GM12878 (cell line): ENCODE measurements around the gene CACNA1S. TPM values are rescaled to one million over a fixed set of nuclear protein-coding genes. Genes with fewer than 3 reads are reported as not detected.

ENCODE experiments used
- ATAC-seq: fragments of 200-7000 bp; cut with Tn5 transposase; 3 replicates; pipeline ENCODE4 v1.9.1; 2020; ENCODE audit warnings: mild to moderate bottlenecking, moderate library complexity
- BruUV-seq: library from RNA; stranded (reverse); fragments of 400-500 nt; replicated peaks from 2 replicates; lab custom pipeline; 2021; lab: Mats Ljungman, UMichigan
- CTCF ChIA-PET: fragments of 300-600 bp; sonication (Branson Sonifier 250); formaldehyde crosslinking; extraction: SDS; loops from one replicate; lab custom pipeline; 2021; ENCODE audit warnings: inconsistent platforms; lab: Yijun Ruan, JAX
- POLR2A ChIA-PET: fragments of 350-600 bp; formaldehyde crosslinking; extraction: SDS; loops from one replicate; lab custom pipeline; 2021; ENCODE audit warnings: inconsistent platforms; lab: Charles Lee
- RAD21 ChIA-PET: fragments of 300-600 bp; sonication (Branson Sonifier 250); formaldehyde crosslinking; loops from one replicate; lab custom pipeline; 2023; ENCODE audit warnings: antibody characterized with exemption; ENCODE audit not compliant: unreplicated experiment; lab: Charles Lee
- SMC1A ChIA-PET: fragments of 300-600 bp; sonication (Branson Sonifier 250); formaldehyde crosslinking; loops from one replicate; lab custom pipeline; 2023; ENCODE audit not compliant: unreplicated experiment, uncharacterized antibody; lab: Charles Lee
- DNase-seq: peaks from one replicate; pipeline ENCODE4 v3.0.0-alpha.2; 2011; ENCODE audit warnings: low read depth, low spot score
- FAIRE-seq: peaks from 3 replicates; lab custom pipeline; 2011; peaks lifted over from hg19 to GRCh38; lab: Jason Lieb, UNC
- H2AFZ ChIP-seq: 2 replicates; pipeline ENCODE4 v1.6.0; 2011; ENCODE audit warnings: low read depth, low read length, control low read depth; ENCODE audit not compliant: control insufficient read depth
- H3K27ac ChIP-seq: 2 replicates; pipeline ENCODE4 v1.5.1; 2011; ENCODE audit warnings: control low read depth; ENCODE audit not compliant: control insufficient read depth, insufficient read depth
- H3K27me3 ChIP-seq, 2 experiments: replicated peaks in 1 of 2; 2 replicates each; pipeline versions ENCODE4 v1.6.0 to v1.6.1; 2011; ENCODE audit warnings: low read length in 1 of 2; ENCODE audit not compliant: control insufficient read depth in 2 of 2, insufficient read depth in 2 of 2
- H3K36me3 ChIP-seq, 2 experiments: 2 replicates each; pipeline ENCODE4 v1.5.1; 2011; ENCODE audit warnings: low read length in 1 of 2; ENCODE audit not compliant: control insufficient read depth in 2 of 2, insufficient read depth in 2 of 2
- H3K4me1 ChIP-seq: 2 replicates; pipeline ENCODE4 v1.6.1; 2011; ENCODE audit warnings: mild to moderate bottlenecking, low read length, moderate library complexity, mixed read lengths; ENCODE audit not compliant: control insufficient read depth, insufficient read depth
- H3K4me2 ChIP-seq: 2 replicates; pipeline ENCODE4 v1.6.0; 2011; ENCODE audit warnings: control low read depth; ENCODE audit not compliant: control insufficient read depth, insufficient read depth
- H3K4me3 ChIP-seq: fragments of 200-600 bp; sonication (generic); 2 replicates; pipeline ENCODE4 v1.5.1; 2016
- H3K79me2 ChIP-seq: 2 replicates; pipeline ENCODE4 v1.6.0; 2011; ENCODE audit warnings: low read length; ENCODE audit not compliant: control insufficient read depth, insufficient read depth
- H3K9ac ChIP-seq: 2 replicates; pipeline ENCODE4 v1.8.0; 2011; ENCODE audit warnings: low read length, control low read depth, mixed read lengths; ENCODE audit not compliant: control insufficient read depth, insufficient read depth
- H3K9me3 ChIP-seq: replicated peaks from 3 replicates; pipeline ENCODE4 v1.5.1; 2011; ENCODE audit warnings: mild to moderate bottlenecking, low read length; ENCODE audit not compliant: control insufficient read depth, insufficient read depth
- H4K20me1 ChIP-seq: 2 replicates; pipeline ENCODE4 v1.6.0; 2011; ENCODE audit not compliant: control insufficient read depth, insufficient read depth
- CBX3 ChIP-seq: fragments of 200-600 bp; sonication (generic); IDR thresholded peaks from 2 replicates; pipeline ENCODE4 v1.6.1; 2016; ENCODE audit warnings: low read depth, borderline replicate concordance
- CREM ChIP-seq: IDR thresholded peaks from 2 replicates; pipeline ENCODE4 v1.6.1; 2014; ENCODE audit warnings: antibody characterized with exemption, low read depth
- EP300 ChIP-seq, 2 experiments: fragments of 150-350 bp in 1 of 2; IDR thresholded peaks; 2 replicates each; pipeline ENCODE4 v1.6.1; 2011 to 2012; ENCODE audit warnings: low read depth in 2 of 2, low read length in 2 of 2, borderline replicate concordance in 1 of 2, improper control_type of control experiment in 1 of 2, inconsistent platforms in 1 of 2; ENCODE audit not compliant: control insufficient read depth in 1 of 2
- MEF2B ChIP-seq: fragments of 450-650 bp; IDR thresholded peaks from 2 replicates; pipeline ENCODE4 v1.6.1; 2018; ENCODE audit warnings: mild to moderate bottlenecking, moderate library complexity; ENCODE audit not compliant: partially characterized antibody, poor library complexity, severe bottlenecking
- NFYA ChIP-seq: IDR thresholded peaks from 2 replicates; pipeline ENCODE4 v1.6.1; 2011; ENCODE audit warnings: low read depth, mild to moderate bottlenecking, low read length, improper control_type of control experiment, borderline replicate concordance
- SMC3 ChIP-seq: IDR thresholded peaks from 2 replicates; pipeline ENCODE4 v1.6.1; 2011; ENCODE audit warnings: low read length, improper control_type of control experiment, borderline replicate concordance
- SRF ChIP-seq, 2 experiments: IDR thresholded peaks; 2 replicates each; pipeline ENCODE4 v1.6.1; 2011; ENCODE audit warnings: low read depth in 2 of 2, low read length in 2 of 2, mild to moderate bottlenecking in 1 of 2, moderate library complexity in 1 of 2
- TCF12 ChIP-seq: IDR thresholded peaks from 2 replicates; pipeline ENCODE4 v1.6.1; 2011; ENCODE audit warnings: low read depth, mild to moderate bottlenecking, low read length
- WRNIP1 ChIP-seq: IDR thresholded peaks from 2 replicates; pipeline ENCODE4 v1.6.1; 2011; ENCODE audit warnings: low read depth, low read length, improper control_type of control experiment, borderline replicate concordance
- ZNF384 ChIP-seq: IDR thresholded peaks from 2 replicates; pipeline ENCODE4 v1.6.1; 2012; ENCODE audit warnings: low read depth, mild to moderate bottlenecking, low read length, improper control_type of control experiment, borderline replicate concordance
- ZSCAN29 ChIP-seq: fragments of 450-650 bp; IDR thresholded peaks from 2 replicates; pipeline ENCODE4 v1.6.1; 2017; ENCODE audit warnings: mild to moderate bottlenecking, moderate library complexity
- WGBS: methylation state at CpG from one replicate; pipeline ENCODE4 v1.1.6; 2016; ENCODE audit warnings: low lambda C conversion rate; ENCODE audit not compliant: insufficient replicate concordance, insufficient coverage; ENCODE audit errors: missing lambda C conversion rate; 5-methylcytosine and 5-hydroxymethylcytosine counted together
- in situ Hi-C: fragments of 300-500 bp; cut with MboI; formaldehyde crosslinking; loops from 9 replicates; pipeline ENCODE4 v1.14.3; 2018; ENCODE audit warnings: mixed read lengths
- intact Hi-C: fragments of 100-400 bp; cut with micrococcal nuclease; formaldehyde crosslinking; loops from one replicate; pipeline ENCODE4 v1.14.2; 2022; ENCODE audit not compliant: unreplicated experiment
- polyA plus RNA-seq, 11 experiments: library from polyadenylated mRNA; depleted of rRNA in 4 of 11; unstranded in 6 of 11; stranded (reverse) in 5 of 11; fragments of >200 nt; fragmentation: Nextera tagmentation in 4 of 11; fragmentation: Illumina TruSeq in 1 of 11; extraction: Ambion mirVana in 4 of 11; extraction: Trizol in 1 of 11; gene quantifications; 1 replicate in 1 of 11; 2 replicates in 10 of 11; pipeline versions ENCODE4 v1.2.1 to v1.2.3, GENCODE V29; 2011 to 2016; ENCODE audit warnings: inconsistent platforms in 2 of 11, missing spikeins in 2 of 11, low read depth in 1 of 11
- total RNA-seq, 4 experiments: library from RNA; depleted of rRNA in 3 of 4; stranded (reverse); fragments of >200 nt in 3 of 4; fragmentation: Illumina TruSeq in 1 of 4; extraction: Trizol in 1 of 4; gene quantifications; 2 replicates each; pipeline versions ENCODE4 v1.2.1 to v1.2.3, GENCODE V29; 2013 to 2021

CACNA1S gene
- total and polyA plus RNA-seq, 10 of the 15 experiments (the other 5 are each of a cell fraction or from before 2014, with no cell fraction given): under 0.01 to 0.04 (median 0.02) TPM; not detected in 6

DNA sequence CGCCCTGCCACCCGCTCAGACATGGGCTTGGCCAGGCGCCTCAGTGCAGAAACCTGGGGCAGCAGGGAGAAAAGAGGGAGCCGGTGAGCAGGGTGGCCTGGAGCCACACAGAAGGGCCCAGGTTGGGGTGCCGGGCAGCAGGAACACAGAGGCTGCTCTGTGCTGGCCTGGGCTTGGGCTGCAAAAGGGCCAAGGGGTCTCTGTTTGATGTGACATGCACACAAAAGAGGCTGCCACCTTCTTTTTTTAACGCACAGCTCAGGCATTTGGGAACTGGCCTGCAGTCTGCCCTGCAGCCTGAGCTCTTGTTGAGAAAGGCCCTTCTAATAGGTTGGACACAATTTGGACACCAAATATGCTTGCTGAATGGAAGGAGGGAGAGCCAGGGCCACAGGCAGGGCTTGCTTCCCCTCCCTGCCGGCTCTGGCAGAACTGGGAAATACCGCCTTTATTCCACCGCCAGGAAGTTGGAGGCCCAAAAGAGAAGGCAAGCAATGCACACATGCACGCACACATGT is 121.1 kb downstream of the CACNA1S start:
- Histone ChIP-seq H3K79me2 (no peaks in the 10 kb centered on the region), H3K36me3 (peaks cover 14 to 54% of the 10 kb centered on the region in 2 experiments; a peak in 3 of 4 replicates), H3K4me3 (no peak overlapping the region), H3K9ac (no peak overlapping the region), H3K27me3 (no peaks in the 10 kb centered on the region), H4K20me1 (no peaks in the 10 kb centered on the region), H3K27ac (no peak overlapping the region), H3K4me2 (no peak overlapping the region), H3K4me1 (no peaks in the 10 kb centered on the region), H2AFZ (no peak overlapping the region), H3K9me3 (no peaks in the 10 kb centered on the region)
- no peak for FAIRE-seq
- ATAC-seq: no peak
- intact Hi-C loops: no loop called here
- TF ChIP-seq ZNF384 (no peak), CREM (no peak), EP300 (IDR thresholded peaks at IDR 0.05; ENCODE audit: borderline replicate concordance in 1 of 2, control insufficient read depth in 1 of 2, low read depth in 2 of 2, low read length in 2 of 2) (no peak), MEF2B (no peak), CBX3 (no peak), SRF (IDR thresholded peaks at IDR 0.05; ENCODE audit: low read depth in 2 of 2, low read length in 2 of 2) (no peak), WRNIP1 (no peak), SMC3 (no peak), TCF12 (no peak), NFYA (no peak), ZSCAN29 (no peak)
- POLR2A ChIA-PET: no interaction called here
- RAD21 ChIA-PET: no interaction called here
- in situ Hi-C loops: no loop called here
- WGBS: 94% methylated on average over 10 of the region's 10 CpGs
- CTCF ChIA-PET: interaction anchor here (1.5 to 3.8 kb wide), 3 partner anchors 11 to 20 kb away, joined by 3 to 14 read pairs (median 11); no protein-coding TSS in a partner anchor
- no peak for DNase-seq
- SMC1A ChIA-PET: no interaction called here
- BruUV-seq: no TSS peak
